BE2C (cell line): ENCODE results near the gene TLR6.

Source experiments
- DNase-seq: peaks from one replicate; pipeline ENCODE4 v3.0.0-alpha.2; 2020
- H3K27me3 ChIP-seq: fragments of 250-450 bp; sonication (Bioruptor Pico); 2 replicates; pipeline ENCODE4 v1.5.1; 2020; ENCODE audit warnings: mild to moderate bottlenecking
- H3K36me3 ChIP-seq: fragments of 250-450 bp; sonication (Bioruptor Pico); 2 replicates; pipeline ENCODE4 v1.5.1; 2020; ENCODE audit warnings: mild to moderate bottlenecking
- H3K4me1 ChIP-seq: fragments of 250-450 bp; sonication (Bioruptor Pico); 2 replicates; pipeline ENCODE4 v1.5.1; 2020
- H3K4me3 ChIP-seq: 2 replicates; pipeline ENCODE4 v1.5.1; 2011; ENCODE audit warnings: low read depth, low read length
- H3K9me3 ChIP-seq: fragments of 250-450 bp; sonication (Bioruptor Pico); 2 replicates; pipeline ENCODE4 v1.5.1; 2020
- CTCF ChIP-seq: IDR thresholded peaks from 2 replicates; pipeline ENCODE4 v1.5.1; 2012; ENCODE audit warnings: mild to moderate bottlenecking, low read depth, low read length

The TLR6 gene

GRCh38 chr4:38861791-38862190, 5.2 kb upstream of the TLR6 start:
- no peak for TF ChIP-seq CTCF
- H3K27me3 ChIP-seq, result no peaks in the 10 kb centered on the region
- no peaks in the 10 kb centered on the region for H3K4me1 ChIP-seq

GRCh38 chr4:38860788-38861424, 4.3 kb upstream of the TLR6 start:
- no peaks in the 10 kb centered on the region; the same call in 1 of the 2 replicates for H3K27me3 ChIP-seq
- peak; percentile 59 for DNase-seq

More at GRCh38 chr4:38861791-38862190, 5.2 kb upstream of the TLR6 start:
- Histone ChIP-seq H3K36me3 (no peaks in the 10 kb centered on the region), H3K4me3 (no peak overlapping the region), H3K9me3 (no peaks in the 10 kb centered on the region)
- DNase-seq, result no peak

GRCh38 chr4:38859501-38859900, 2.9 kb upstream of the TLR6 start:
- Histone ChIP-seq H3K4me1 (no peaks in the 10 kb centered on the region), H3K36me3 (no peaks in the 10 kb centered on the region), H3K9me3 (no peaks in the 10 kb centered on the region), H3K27me3 (peaks cover 3% of the 10 kb centered on the region; the same call in 1 of the 2 replicates), H3K4me3 (no peak overlapping the region)
- TF ChIP-seq CTCF, result no peak
- no peak for DNase-seq

More at GRCh38 chr4:38860788-38861424, 4.3 kb upstream of the TLR6 start:
- Histone ChIP-seq H3K36me3 (no peaks in the 10 kb centered on the region), H3K9me3 (no peaks in the 10 kb centered on the region), H3K4me3 (no peak overlapping the region), H3K4me1 (no peaks in the 10 kb centered on the region)
- peak; percentile 85 for TF ChIP-seq CTCF

- no peaks in the 10 kb centered on the region for H3K9me3 ChIP-seq
- DNase-seq, result no peak
- H3K27me3 ChIP-seq, result peaks cover 3% of the 10 kb centered on the region; the same call in 1 of the 2 replicates
- no peak overlapping the region for H3K4me3 ChIP-seq
- H3K36me3 ChIP-seq, result no peaks in the 10 kb centered on the region
- no peaks in the 10 kb centered on the region for H3K4me1 ChIP-seq
- TF ChIP-seq CTCF, result no peak
These were observed 1.4 kb upstream of the TLR6 start for GRCh38 chr4:38858097-38858420.

GRCh38 chr4:38857354-38858096, 908 bp upstream of the TLR6 start:
- no peak for TF ChIP-seq CTCF
- Histone ChIP-seq H3K27me3 (peaks cover 3% of the 10 kb centered on the region; the same call in 1 of the 2 replicates), H3K9me3 (no peaks in the 10 kb centered on the region), H3K4me3 (no peak overlapping the region), H3K4me1 (no peaks in the 10 kb centered on the region), H3K36me3 (no peaks in the 10 kb centered on the region)
- no peak for DNase-seq

- Histone ChIP-seq H3K4me1 (no peaks in the 10 kb centered on the region), H3K4me3 (no peak overlapping the region), H3K9me3 (no peaks in the 10 kb centered on the region), H3K36me3 (no peaks in the 10 kb centered on the region), H3K27me3 (peaks cover 3% of the 10 kb centered on the region; the same call in 1 of the 2 replicates)
- no peak for TF ChIP-seq CTCF
- no peak for DNase-seq
These were observed 571 bp downstream of the TLR6 start for GRCh38 chr4:38856046-38856445.
